ENCODE data around the gene DLGAP4.

DLGAP4 gene

GRCh38 chr20:36272547-36273220 lies 33.5 kb upstream of the DLGAP4 start:
- no peak overlapping the region for H3K27ac ChIP-seq
- no peak for TF ChIP-seq CTCF (IDR thresholded peaks at IDR 0.05)
- TF ChIP-seq ZFX (IDR thresholded peaks at IDR 0.05; ENCODE audit: borderline replicate concordance), result no peak

GRCh38 chr20:36273414-36274180 lies 32.5 kb upstream of the DLGAP4 start:
- H3K27ac ChIP-seq, result no peak overlapping the region
- TF ChIP-seq CTCF (IDR thresholded peaks at IDR 0.05) (peak; percentile 59), ZFX (IDR thresholded peaks at IDR 0.05; ENCODE audit: borderline replicate concordance) (no peak)

GRCh38 chr20:36274181-36274841 lies 31.8 kb upstream of the DLGAP4 start:
- no peak overlapping the region for H3K27ac ChIP-seq
- no peak for TF ChIP-seq ZFX (IDR thresholded peaks at IDR 0.05; ENCODE audit: borderline replicate concordance)
- TF ChIP-seq CTCF (IDR thresholded peaks at IDR 0.05), result no peak

DNA sequence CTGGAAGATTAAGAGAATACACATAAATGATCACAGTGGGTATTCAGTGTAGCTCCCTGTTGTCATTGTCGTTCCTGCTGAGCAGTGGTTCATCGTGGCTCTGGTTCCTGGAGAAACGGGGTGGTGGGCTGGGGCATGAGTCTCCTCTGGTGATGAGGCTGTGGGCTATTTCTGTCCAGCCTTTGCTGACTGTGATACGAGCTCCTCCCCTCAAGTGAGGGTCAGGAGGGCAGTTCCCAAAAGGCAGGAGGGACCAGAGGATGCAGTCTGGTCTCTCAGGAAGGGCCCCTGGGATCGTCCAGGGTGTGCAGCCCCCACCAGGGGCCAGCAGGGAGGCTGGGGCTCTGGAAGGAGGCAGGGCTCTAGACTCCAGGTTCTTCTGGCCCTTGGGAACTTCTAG lies 31.1 kb upstream of the DLGAP4 start:
- no peak overlapping the region for H3K27ac ChIP-seq

GRCh38 chr20:36275441-36276189 lies 30.5 kb upstream of the DLGAP4 start:
- TF ChIP-seq ZFX (IDR thresholded peaks at IDR 0.05; ENCODE audit: borderline replicate concordance) (no peak), CTCF (IDR thresholded peaks at IDR 0.05) (no peak)
- H3K27ac ChIP-seq, result no peak overlapping the region

More for the DNA sequence above, 31.1 kb upstream of the DLGAP4 start:
- no peak for TF ChIP-seq ZFX (IDR thresholded peaks at IDR 0.05; ENCODE audit: borderline replicate concordance)
- no peak for TF ChIP-seq CTCF (IDR thresholded peaks at IDR 0.05)

GRCh38 chr20:36277546-36277945 lies 28.6 kb upstream of the DLGAP4 start:
- TF ChIP-seq ZFX (IDR thresholded peaks at IDR 0.05; ENCODE audit: borderline replicate concordance) (no peak), CTCF (IDR thresholded peaks at IDR 0.05) (no peak)
- H3K27ac ChIP-seq, result no peak overlapping the region
